K562 (cell line): Measurements from ENCODE around the gene REEP2.

Source experiments
- FOXM1 ChIP-seq, 2 experiments: fragments of 450-650 bp in 1 of 2; sonication (generic) in 1 of 2; formaldehyde crosslinking in 1 of 2; IDR thresholded peaks; 2 replicates each; pipeline versions ENCODE4 v1.6.1 to v1.9.0; 2017 to 2022; ENCODE audit warnings: low read depth in 2 of 2, mild to moderate bottlenecking in 2 of 2, missing genetic modification reagents in 1 of 2, moderate library complexity in 1 of 2
- ZFP30 ChIP-seq: fragments of 250-450 bp; sonication (Bioruptor Pico); IDR thresholded peaks from 2 replicates; pipeline ENCODE4 v1.8.0; 2022; ENCODE audit warnings: moderate library complexity, mild to moderate bottlenecking, inconsistent platforms, borderline replicate concordance

- TF ChIP-seq FOXM1 (IDR thresholded peaks at IDR 0.05; ENCODE audit: low read depth) (no peak), FOXM1 (CRISPR knock-in tag; IDR thresholded peaks at IDR 0.05; ENCODE audit: low read depth) (no peak), ZFP30 (CRISPR knock-in tag) (no peak)
Observed at GRCh38 chr5:138389332-138389731, 49.5 kb upstream of the REEP2 start.
